ENCODE results near the gene STRIP2. TPM values are rescaled to one million over a fixed set of nuclear protein-coding genes. Genes with fewer than 3 reads are reported as not detected.
A peak's percentile ranks its signal among the peaks of the same experiment; 100 is the strongest.

STRIP2 gene
- total and polyA plus RNA-seq, 2 donors from 2014 or later, result 0.88 to 9.0 TPM

DNA sequence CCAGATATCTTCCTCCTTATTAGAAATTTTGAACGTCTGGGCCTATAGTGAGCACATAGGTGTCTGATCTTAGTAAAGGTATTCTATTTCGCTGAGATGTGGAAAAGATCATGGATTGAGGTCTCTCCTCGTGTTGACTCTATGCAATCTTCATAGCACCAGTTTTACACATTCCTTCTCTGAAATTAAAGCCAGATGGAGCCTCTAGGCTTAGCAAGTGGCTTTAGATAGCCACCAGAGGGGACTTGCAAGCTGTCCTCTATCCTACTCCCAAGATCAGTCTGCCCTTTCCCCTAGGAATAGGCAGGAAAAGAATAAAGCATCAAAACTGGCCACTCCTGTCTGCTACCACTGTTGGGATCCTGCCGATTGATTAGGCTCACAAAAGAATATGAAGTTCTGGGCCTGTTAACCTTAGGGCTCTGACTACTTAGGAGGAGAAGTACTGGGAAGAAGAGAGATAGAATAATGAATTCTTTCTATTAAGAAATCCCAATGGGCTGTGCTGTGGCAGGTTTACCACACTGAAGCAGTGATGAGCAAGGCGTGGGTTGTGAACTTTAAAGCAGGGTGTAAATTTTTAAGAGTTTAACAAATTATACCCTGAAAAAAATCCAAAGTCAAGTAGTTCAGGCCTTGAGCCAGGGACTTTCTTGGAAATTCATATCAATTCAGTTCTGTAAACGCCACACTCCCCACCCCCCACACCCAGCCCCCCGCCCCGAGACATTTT is 2.2 kb upstream of the STRIP2 start:
- FAIRE-seq, result no peak

DNA sequence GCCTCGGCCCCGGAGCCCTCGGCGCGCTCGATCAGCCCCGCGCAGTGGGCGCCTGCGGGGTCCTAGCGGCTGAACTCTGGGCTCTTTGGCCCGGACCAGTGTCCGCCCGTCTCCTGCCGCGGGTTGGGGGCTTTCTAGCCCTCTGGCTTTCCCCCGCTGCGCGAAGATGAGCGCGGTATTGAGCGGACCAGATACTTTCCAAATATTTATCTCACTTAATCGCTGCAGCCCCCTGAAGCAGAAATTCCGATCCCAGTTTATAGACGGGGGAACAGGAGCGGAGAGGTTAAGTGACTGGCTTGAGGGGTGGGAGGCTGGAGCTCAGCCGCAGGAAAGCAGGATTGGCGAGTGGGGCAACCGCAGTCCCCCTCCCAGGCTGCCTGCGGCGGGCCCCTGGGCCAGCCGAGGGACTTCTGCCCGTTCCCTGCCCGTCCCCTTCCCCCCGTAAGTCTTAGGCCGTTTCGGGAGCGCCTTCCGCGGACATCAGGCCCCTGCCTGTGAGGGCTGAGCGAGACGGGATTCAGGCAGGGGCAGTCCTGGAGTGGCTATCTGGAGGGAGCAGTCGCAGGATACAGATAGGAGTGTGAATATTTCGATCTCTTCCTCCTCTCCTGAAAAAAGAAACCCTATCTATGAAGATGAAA is 565 bp downstream of the STRIP2 start:
- Histone ChIP-seq H3K27ac (ENCODE audit: low read depth in 2 of 2, low read length in 2 of 2) (no peak overlapping the region), H3K4me1 (ENCODE audit: control insufficient read depth in 2 of 3, insufficient read depth in 2 of 3, low read depth in 1 of 3, low read length in 3 of 3) (peaks cover 0 to 4% (median 3%) of the 10 kb centered on the region in 3 donors), H3K9me3 (ENCODE audit: control insufficient read depth in 2 of 3, insufficient read depth in 1 of 3, low read length in 3 of 3) (no peaks in the 10 kb centered on the region), H3K36me3 (ENCODE audit: control insufficient read depth in 2 of 3, insufficient read depth in 3 of 3, low read length in 3 of 3) (no peaks in the 10 kb centered on the region), H3K4me3 (ENCODE audit: low read length in 3 of 3) (peak overlapping the region; percentile 32 to 87 (median 71)), H3K9ac (ENCODE audit: low read length in 3 of 3) (peak overlapping the region; percentile 10 to 56 (median 49)), H3K27me3 (ENCODE audit: control insufficient read depth, insufficient read depth, low read length) (peaks cover 4% of the 10 kb centered on the region)
- TF ChIP-seq, protein P1, sequence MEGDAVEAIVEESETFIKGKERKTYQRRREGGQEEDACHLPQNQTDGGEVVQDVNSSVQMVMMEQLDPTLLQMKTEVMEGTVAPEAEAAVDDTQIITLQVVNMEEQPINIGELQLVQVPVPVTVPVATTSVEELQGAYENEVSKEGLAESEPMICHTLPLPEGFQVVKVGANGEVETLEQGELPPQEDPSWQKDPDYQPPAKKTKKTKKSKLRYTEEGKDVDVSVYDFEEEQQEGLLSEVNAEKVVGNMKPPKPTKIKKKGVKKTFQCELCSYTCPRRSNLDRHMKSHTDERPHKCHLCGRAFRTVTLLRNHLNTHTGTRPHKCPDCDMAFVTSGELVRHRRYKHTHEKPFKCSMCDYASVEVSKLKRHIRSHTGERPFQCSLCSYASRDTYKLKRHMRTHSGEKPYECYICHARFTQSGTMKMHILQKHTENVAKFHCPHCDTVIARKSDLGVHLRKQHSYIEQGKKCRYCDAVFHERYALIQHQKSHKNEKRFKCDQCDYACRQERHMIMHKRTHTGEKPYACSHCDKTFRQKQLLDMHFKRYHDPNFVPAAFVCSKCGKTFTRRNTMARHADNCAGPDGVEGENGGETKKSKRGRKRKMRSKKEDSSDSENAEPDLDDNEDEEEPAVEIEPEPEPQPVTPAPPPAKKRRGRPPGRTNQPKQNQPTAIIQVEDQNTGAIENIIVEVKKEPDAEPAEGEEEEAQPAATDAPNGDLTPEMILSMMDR (IDR thresholded peaks at IDR 0.05; ENCODE audit: borderline replicate concordance, extremely low read depth, insufficient read depth), result no peak
- intact Hi-C loops (cut with DNase I), result no loop called here
- DNase-seq (peak in 4 of 5 donors; percentile 33 to 73 (median 48)), FAIRE-seq (no peak)

More for the DNA sequence above, 2.2 kb upstream of the STRIP2 start:
- intact Hi-C loops (cut with DNase I), result no loop called here
- Histone ChIP-seq H3K9ac (ENCODE audit: low read length in 3 of 3) (no peak overlapping the region), H3K27me3 (ENCODE audit: control insufficient read depth, insufficient read depth, low read length) (peaks cover 4% of the 10 kb centered on the region), H3K27ac (ENCODE audit: low read depth in 2 of 2, low read length in 2 of 2) (no peak overlapping the region), H3K36me3 (ENCODE audit: control insufficient read depth in 2 of 3, insufficient read depth in 3 of 3, low read length in 3 of 3) (peaks cover 0 to 3% (median 0%) of the 10 kb centered on the region in 3 donors), H3K4me3 (ENCODE audit: low read length in 3 of 3) (no peak overlapping the region), H3K4me1 (ENCODE audit: control insufficient read depth in 2 of 3, insufficient read depth in 2 of 3, low read depth in 1 of 3, low read length in 3 of 3) (peaks cover 0 to 4% (median 3%) of the 10 kb centered on the region in 3 donors), H3K9me3 (ENCODE audit: control insufficient read depth in 2 of 3, insufficient read depth in 1 of 3, low read length in 3 of 3) (no peaks in the 10 kb centered on the region)
- DNase-seq, result no peak
- TF ChIP-seq, protein P1 (IDR thresholded peaks at IDR 0.05; ENCODE audit: borderline replicate concordance, extremely low read depth, insufficient read depth), result no peak

DNA sequence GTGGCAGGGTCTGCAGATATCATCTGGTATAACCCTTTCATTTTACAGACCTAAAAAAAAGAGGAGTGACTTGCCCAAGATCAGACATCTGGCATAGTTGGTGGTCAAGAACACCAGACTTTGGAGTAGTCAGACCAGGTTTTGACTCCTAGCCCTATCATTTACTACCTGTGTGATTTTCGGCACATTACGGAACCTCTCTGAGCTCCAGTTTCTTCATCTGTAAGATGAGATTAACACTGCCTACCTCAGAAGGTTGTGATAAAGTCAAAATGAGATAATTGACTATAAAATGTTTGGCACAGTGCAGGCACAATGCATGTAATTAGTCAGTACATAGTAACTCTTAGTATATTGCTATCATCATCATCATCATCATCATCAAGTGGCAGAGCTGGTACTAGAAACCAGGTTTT is 1.2 kb downstream of the STRIP2 start:
- Histone ChIP-seq H3K27me3 (ENCODE audit: control insufficient read depth, insufficient read depth, low read length) (peaks cover 4% of the 10 kb centered on the region), H3K4me3 (ENCODE audit: low read length in 3 of 3) (peak overlapping the region in 2 of 3 donors; percentile 32 to 71), H3K9ac (ENCODE audit: low read length in 3 of 3) (no peak overlapping the region), H3K27ac (ENCODE audit: low read depth in 2 of 2, low read length in 2 of 2) (no peak overlapping the region), H3K4me1 (ENCODE audit: control insufficient read depth in 2 of 3, insufficient read depth in 2 of 3, low read depth in 1 of 3, low read length in 3 of 3) (peaks cover 0 to 4% (median 3%) of the 10 kb centered on the region in 3 donors), H3K36me3 (ENCODE audit: control insufficient read depth in 2 of 3, insufficient read depth in 3 of 3, low read length in 3 of 3) (no peaks in the 10 kb centered on the region), H3K9me3 (ENCODE audit: control insufficient read depth in 2 of 3, insufficient read depth in 1 of 3, low read length in 3 of 3) (no peaks in the 10 kb centered on the region)
- FAIRE-seq (no peak), DNase-seq (no peak)
- TF ChIP-seq, protein P1 (IDR thresholded peaks at IDR 0.05; ENCODE audit: borderline replicate concordance, extremely low read depth, insufficient read depth), result no peak
- intact Hi-C loops (cut with DNase I), result no loop called here
